Hepatocyte (in vitro differentiated cells): ENCODE measurements around the gene PAPPA. TPM values are rescaled to one million over a fixed set of nuclear protein-coding genes. Genes with fewer than 3 reads are reported as not detected.

Source experiments
- DNase-seq: peaks from one replicate; pipeline ENCODE4 v3.0.0-alpha.2; 2016; ENCODE audit warnings: low spot score
- H2AFZ ChIP-seq: fragments of 200-600 bp; sonication (generic); 2 replicates; pipeline ENCODE4 v1.6.0; 2016; ENCODE audit warnings: antibody characterized with exemption, mild to moderate bottlenecking
- H3K27ac ChIP-seq: fragments of 200-600 bp; sonication (generic); 2 replicates; pipeline ENCODE4 v1.5.1; 2016; ENCODE audit warnings: mild to moderate bottlenecking
- H3K27me3 ChIP-seq: fragments of 200-600 bp; sonication (generic); 2 replicates; pipeline ENCODE4 v1.6.1; 2016
- H3K36me3 ChIP-seq: fragments of 200-600 bp; sonication (generic); replicated peaks from 2 replicates; pipeline ENCODE4 v1.5.1; 2016; ENCODE audit warnings: low read depth; ENCODE audit not compliant: insufficient read depth
- H3K4me1 ChIP-seq: fragments of 200-600 bp; sonication (generic); 2 replicates; pipeline ENCODE4 v1.5.1; 2016; ENCODE audit warnings: mild to moderate bottlenecking, moderate library complexity; ENCODE audit not compliant: insufficient read depth
- H3K4me2 ChIP-seq: fragments of 200-600 bp; sonication (generic); 2 replicates; pipeline ENCODE4 v1.6.0; 2016
- H3K4me3 ChIP-seq: fragments of 200-600 bp; sonication (generic); 2 replicates; pipeline ENCODE4 v1.5.1; 2016; ENCODE audit warnings: mild to moderate bottlenecking
- H3K79me2 ChIP-seq: fragments of 200-600 bp; sonication (generic); 2 replicates; pipeline ENCODE4 v1.6.0; 2017; ENCODE audit warnings: mild to moderate bottlenecking
- H3K9me2 ChIP-seq: fragments of 200-600 bp; sonication (generic); replicated peaks from 2 replicates; pipeline ENCODE4 v1.6.0; 2017; ENCODE audit warnings: mild to moderate bottlenecking; ENCODE audit not compliant: insufficient read depth
- H3K9me3 ChIP-seq: fragments of 200-600 bp; sonication (generic); 2 replicates; pipeline ENCODE4 v1.5.1; 2016; ENCODE audit warnings: low read depth, mild to moderate bottlenecking
- H4K20me1 ChIP-seq: fragments of 200-600 bp; sonication (generic); 2 replicates; pipeline ENCODE4 v1.6.0; 2016; ENCODE audit warnings: mild to moderate bottlenecking; ENCODE audit not compliant: insufficient read depth, poor library complexity, severe bottlenecking
- CTCF ChIP-seq: fragments of 200-600 bp; sonication (generic); IDR thresholded peaks from 2 replicates; pipeline ENCODE4 v1.5.1; 2016; ENCODE audit warnings: antibody characterized with exemption, mild to moderate bottlenecking; ENCODE audit not compliant: poor library complexity
- EZH2 ChIP-seq: fragments of 200-600 bp; sonication (generic); IDR thresholded peaks from 2 replicates; pipeline ENCODE4 v1.6.1; 2016; ENCODE audit warnings: antibody characterized with exemption, mild to moderate bottlenecking, borderline replicate concordance
- EZH2phosphoT487 ChIP-seq: fragments of 200-600 bp; sonication (generic); IDR thresholded peaks from one replicate; pipeline ENCODE4 v1.6.1; 2018; ENCODE audit warnings: antibody characterized with exemption, mild to moderate bottlenecking, low read depth, moderate library complexity; ENCODE audit not compliant: unreplicated experiment, severe bottlenecking
- WGBS: methylation state at CpG from one replicate; pipeline ENCODE4 v1.1.6; 2016; ENCODE audit warnings: low lambda C conversion rate; ENCODE audit errors: missing lambda C conversion rate; 5-methylcytosine and 5-hydroxymethylcytosine counted together
- polyA plus RNA-seq: library from polyadenylated mRNA; unstranded; fragments of >200 nt; fragmentation: Nextera tagmentation; extraction: Ambion mirVana; gene quantifications from 2 replicates; pipeline ENCODE4 v1.2.1, GENCODE V29; 2016
- total RNA-seq: library from RNA; depleted of rRNA; stranded (reverse); fragments of >200 nt; gene quantifications from 2 replicates; pipeline ENCODE4 v1.2.3, GENCODE V29; 2014

Gene PAPPA
- total and polyA plus RNA-seq, 2 experiments from 2014 or later: 2.8 to 12.3 TPM

- H3K4me3 ChIP-seq: no peak overlapping the region
- H3K9me3 ChIP-seq: no peaks in the 10 kb centered on the region
- no peak overlapping the region for H2AFZ ChIP-seq
- no peak overlapping the region for H3K27ac ChIP-seq
- H3K9me2 ChIP-seq: no peaks in the 10 kb centered on the region
- no peaks in the 10 kb centered on the region for H3K79me2 ChIP-seq
- DNase-seq: no peak
- no peaks in the 10 kb centered on the region for H4K20me1 ChIP-seq
- no peak overlapping the region for H3K4me2 ChIP-seq
- no peaks in the 10 kb centered on the region for H3K36me3 ChIP-seq
- H3K27me3 ChIP-seq: no peaks in the 10 kb centered on the region
- 76% methylated on average over 6 of the region's 6 CpGs for WGBS
- no peak for TF ChIP-seq CTCF
- TF ChIP-seq EZH2: no peak
- no peak for TF ChIP-seq EZH2phosphoT487
- no peaks in the 10 kb centered on the region for H3K4me1 ChIP-seq
Observed at GRCh38 chr9:116284518-116284917, 130.9 kb downstream of the PAPPA start.

- WGBS: 85% methylated on average over 4 of the region's 4 CpGs
- Histone ChIP-seq H3K4me1 (no peaks in the 10 kb centered on the region), H3K27ac (no peak overlapping the region), H3K9me3 (no peaks in the 10 kb centered on the region), H3K9me2 (no peaks in the 10 kb centered on the region), H3K4me3 (no peak overlapping the region), H3K36me3 (no peaks in the 10 kb centered on the region), H3K27me3 (no peaks in the 10 kb centered on the region), H3K4me2 (no peak overlapping the region), H2AFZ (no peak overlapping the region), H4K20me1 (no peaks in the 10 kb centered on the region), H3K79me2 (no peaks in the 10 kb centered on the region)
- TF ChIP-seq CTCF (peak; percentile 22), EZH2phosphoT487 (no peak)
- DNase-seq: no peak
Observed at GRCh38 chr9:116285320-116285719, 131.7 kb downstream of the PAPPA start.

- no peak overlapping the region for H3K27ac ChIP-seq
- H3K9me3 ChIP-seq: no peaks in the 10 kb centered on the region
- no peaks in the 10 kb centered on the region for H4K20me1 ChIP-seq
- 18% methylated on average over 9 of the region's 9 CpGs for WGBS
- no peaks in the 10 kb centered on the region for H3K79me2 ChIP-seq
- H2AFZ ChIP-seq: no peak overlapping the region
- H3K4me3 ChIP-seq: no peak overlapping the region
- H3K36me3 ChIP-seq: no peaks in the 10 kb centered on the region
- H3K4me2 ChIP-seq: peak overlapping the region; percentile 3
- TF ChIP-seq EZH2phosphoT487 (no peak), EZH2 (no peak), CTCF (no peak)
- no peaks in the 10 kb centered on the region for H3K27me3 ChIP-seq
- peak; percentile 32 for DNase-seq
- H3K9me2 ChIP-seq: no peaks in the 10 kb centered on the region
- no peaks in the 10 kb centered on the region for H3K4me1 ChIP-seq
Observed at GRCh38 chr9:116286297-116286696, 132.7 kb downstream of the PAPPA start.

GRCh38 chr9:116287721-116288120 is 134.1 kb downstream of the PAPPA start:
- H3K27me3 ChIP-seq: no peaks in the 10 kb centered on the region
- no peaks in the 10 kb centered on the region for H3K9me3 ChIP-seq
- no peaks in the 10 kb centered on the region for H3K36me3 ChIP-seq
- no peak overlapping the region for H3K4me2 ChIP-seq
- no peaks in the 10 kb centered on the region for H3K79me2 ChIP-seq
- H2AFZ ChIP-seq: no peak overlapping the region
- H3K4me3 ChIP-seq: no peak overlapping the region
- H3K27ac ChIP-seq: no peak overlapping the region
- H4K20me1 ChIP-seq: no peaks in the 10 kb centered on the region
- TF ChIP-seq EZH2: no peak
- TF ChIP-seq EZH2phosphoT487: no peak
- TF ChIP-seq CTCF: no peak
- no peaks in the 10 kb centered on the region for H3K4me1 ChIP-seq
- DNase-seq: no peak
- 96% methylated on average over 4 of the region's 4 CpGs for WGBS
- H3K9me2 ChIP-seq: no peaks in the 10 kb centered on the region
